ENCODE measurements around the gene LAMA2. TPM values are rescaled to one million over a fixed set of nuclear protein-coding genes. Genes with fewer than 3 reads are reported as not detected.

LAMA2 gene
- total RNA-seq, 1 donor from 2014 or later, result 320 TPM

GRCh38 chr6:129368970-129369369 lies 486.0 kb downstream of the LAMA2 start:
- no peak for DNase-seq

GRCh38 chr6:129369737-129370136 lies 486.8 kb downstream of the LAMA2 start:
- DNase-seq, result no peak

- peak; percentile 77 for DNase-seq
Measured at GRCh38 chr6:129370268-129370916, 487.5 kb downstream of the LAMA2 start.

GRCh38 chr6:129381885-129382284 lies 498.9 kb downstream of the LAMA2 start:
- DNase-seq, result no peak

- DNase-seq, result no peak
Measured at GRCh38 chr6:129382916-129383315, 500.0 kb downstream of the LAMA2 start.

- no peak for DNase-seq
Measured at GRCh38 chr6:129385117-129385516, 502.2 kb downstream of the LAMA2 start.

GRCh38 chr6:129390900-129391299 lies 508.0 kb downstream of the LAMA2 start:
- no peak for DNase-seq

- DNase-seq, result no peak
Measured at GRCh38 chr6:129393654-129394053, 510.7 kb downstream of the LAMA2 start.

GRCh38 chr6:129398764-129399163 lies 515.8 kb downstream of the LAMA2 start:
- no peak for DNase-seq

- DNase-seq, result no peak
Measured at GRCh38 chr6:129402244-129402643, 519.3 kb downstream of the LAMA2 start.

GRCh38 chr6:129411092-129411491 lies 528.2 kb downstream of the LAMA2 start:
- no peak for DNase-seq

- DNase-seq, result no peak
Measured at GRCh38 chr6:129416337-129416990, 533.5 kb downstream of the LAMA2 start.

- no peak for DNase-seq
Measured at GRCh38 chr6:129417416-129418086, 534.6 kb downstream of the LAMA2 start.

- DNase-seq, result no peak
Measured at GRCh38 chr6:129419324-129419723, 536.4 kb downstream of the LAMA2 start.

- DNase-seq, result no peak
Measured at GRCh38 chr6:129426343-129426742, 543.4 kb downstream of the LAMA2 start.

GRCh38 chr6:129429956-129430355 lies 547.0 kb downstream of the LAMA2 start:
- no peak for DNase-seq

GRCh38 chr6:129432738-129433137 lies 549.8 kb downstream of the LAMA2 start:
- DNase-seq, result no peak

- DNase-seq, result no peak
Measured at GRCh38 chr6:129434091-129434490, 551.2 kb downstream of the LAMA2 start.

GRCh38 chr6:129440691-129441090 lies 557.8 kb downstream of the LAMA2 start:
- peak; percentile 65 for DNase-seq

GRCh38 chr6:129444683-129445082 lies 561.7 kb downstream of the LAMA2 start:
- DNase-seq, result no peak

- peak; percentile 27 for DNase-seq
Measured at GRCh38 chr6:129446272-129447197, 563.6 kb downstream of the LAMA2 start.

GRCh38 chr6:129447198-129447565 lies 564.2 kb downstream of the LAMA2 start:
- no peak for DNase-seq

- no peak for DNase-seq
Measured at GRCh38 chr6:129448965-129449364, 566.0 kb downstream of the LAMA2 start.

All from tongue (tissue), 2 donors.